Rectal smooth muscle tissue (tissue), 1 donor: ENCODE measurements around the gene MBOAT1.

ENCODE experiments used
- H3K27ac ChIP-seq: one replicate; pipeline ENCODE4 v1.7.0; 2013; ENCODE audit warnings: low read depth, low read length, inconsistent platforms
- H3K27me3 ChIP-seq: one replicate; pipeline ENCODE4 v1.7.0; 2013; ENCODE audit warnings: low read length; ENCODE audit not compliant: control insufficient read depth, insufficient read depth
- H3K36me3 ChIP-seq: one replicate; pipeline ENCODE4 v1.7.0; 2013; ENCODE audit warnings: low read length; ENCODE audit not compliant: control insufficient read depth, insufficient read depth
- H3K4me1 ChIP-seq: one replicate; pipeline ENCODE4 v1.7.0; 2013; ENCODE audit warnings: low read length; ENCODE audit not compliant: control insufficient read depth, insufficient read depth
- H3K4me3 ChIP-seq: one replicate; pipeline ENCODE4 v1.7.0; 2013; ENCODE audit warnings: low read length
- H3K9ac ChIP-seq: one replicate; pipeline ENCODE4 v1.7.0; 2013; ENCODE audit warnings: low read length

MBOAT1 gene

DNA sequence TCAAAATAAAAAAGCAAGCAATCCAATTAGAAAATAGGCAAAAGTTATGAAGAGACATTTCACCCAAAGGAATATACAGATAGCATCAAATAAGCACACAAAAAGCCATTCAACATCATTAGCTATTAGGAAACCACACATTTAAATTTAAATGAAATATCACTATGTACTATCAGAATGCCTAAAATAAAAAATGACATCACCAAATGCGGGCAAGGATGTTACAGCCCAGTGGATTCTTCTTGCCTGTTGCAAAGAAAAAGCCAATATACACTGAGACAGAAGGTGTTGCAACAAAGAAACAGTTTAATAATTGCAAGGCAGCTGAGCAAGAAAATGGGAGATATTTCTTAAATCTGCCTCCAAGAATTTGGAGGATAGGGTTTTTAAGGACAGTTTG lies 31.0 kb upstream of the MBOAT1 start:
- Histone ChIP-seq H3K4me1 (peaks cover 7% of the 10 kb centered on the region), H3K27ac (no peak overlapping the region), H3K27me3 (no peaks in the 10 kb centered on the region), H3K9ac (no peak overlapping the region), H3K4me3 (no peak overlapping the region), H3K36me3 (no peaks in the 10 kb centered on the region)

DNA sequence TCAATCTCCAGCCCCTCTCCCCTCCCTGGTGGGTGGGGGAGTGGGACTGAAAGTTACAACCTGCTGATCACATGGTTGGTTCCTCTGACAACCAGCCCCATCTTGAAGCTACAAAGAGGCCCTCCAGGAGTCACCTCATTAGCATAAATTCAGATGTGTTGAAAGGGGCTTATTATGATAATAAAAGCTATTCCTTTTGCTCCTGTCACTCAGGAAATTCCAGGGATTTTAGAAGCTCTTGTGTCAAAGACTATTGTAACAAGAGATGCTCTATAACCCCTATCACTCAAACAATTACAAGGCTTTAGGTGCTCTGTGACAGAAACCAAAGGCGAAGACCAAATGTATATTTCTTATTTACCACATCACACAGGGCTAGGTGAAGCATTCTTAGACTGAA lies 30.1 kb upstream of the MBOAT1 start:
- Histone ChIP-seq H3K4me3 (no peak overlapping the region), H3K27me3 (no peaks in the 10 kb centered on the region), H3K27ac (no peak overlapping the region), H3K9ac (no peak overlapping the region), H3K4me1 (peaks cover 7% of the 10 kb centered on the region), H3K36me3 (no peaks in the 10 kb centered on the region)

DNA sequence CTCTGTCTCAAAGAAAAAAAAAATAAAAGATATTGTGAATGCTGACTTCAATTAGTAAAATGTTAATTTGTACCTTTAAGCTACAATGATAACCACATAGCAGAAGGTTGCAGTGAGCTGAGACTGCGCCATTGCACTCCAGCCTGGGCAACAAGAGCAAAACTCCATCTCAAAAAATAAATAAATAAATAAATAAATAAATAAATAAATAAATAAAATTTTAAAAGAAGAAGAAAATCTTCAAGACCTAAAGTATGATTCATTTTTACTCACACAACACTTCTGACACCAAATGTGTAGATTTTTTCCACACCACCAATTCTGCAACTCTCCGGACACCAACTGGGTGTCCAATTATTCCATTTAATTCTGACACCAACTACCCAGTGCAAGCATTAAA lies 28.8 kb upstream of the MBOAT1 start:
- Histone ChIP-seq H3K36me3 (no peaks in the 10 kb centered on the region), H3K9ac (no peak overlapping the region), H3K4me1 (peaks cover 2% of the 10 kb centered on the region), H3K27me3 (no peaks in the 10 kb centered on the region), H3K4me3 (no peak overlapping the region), H3K27ac (no peak overlapping the region)

DNA sequence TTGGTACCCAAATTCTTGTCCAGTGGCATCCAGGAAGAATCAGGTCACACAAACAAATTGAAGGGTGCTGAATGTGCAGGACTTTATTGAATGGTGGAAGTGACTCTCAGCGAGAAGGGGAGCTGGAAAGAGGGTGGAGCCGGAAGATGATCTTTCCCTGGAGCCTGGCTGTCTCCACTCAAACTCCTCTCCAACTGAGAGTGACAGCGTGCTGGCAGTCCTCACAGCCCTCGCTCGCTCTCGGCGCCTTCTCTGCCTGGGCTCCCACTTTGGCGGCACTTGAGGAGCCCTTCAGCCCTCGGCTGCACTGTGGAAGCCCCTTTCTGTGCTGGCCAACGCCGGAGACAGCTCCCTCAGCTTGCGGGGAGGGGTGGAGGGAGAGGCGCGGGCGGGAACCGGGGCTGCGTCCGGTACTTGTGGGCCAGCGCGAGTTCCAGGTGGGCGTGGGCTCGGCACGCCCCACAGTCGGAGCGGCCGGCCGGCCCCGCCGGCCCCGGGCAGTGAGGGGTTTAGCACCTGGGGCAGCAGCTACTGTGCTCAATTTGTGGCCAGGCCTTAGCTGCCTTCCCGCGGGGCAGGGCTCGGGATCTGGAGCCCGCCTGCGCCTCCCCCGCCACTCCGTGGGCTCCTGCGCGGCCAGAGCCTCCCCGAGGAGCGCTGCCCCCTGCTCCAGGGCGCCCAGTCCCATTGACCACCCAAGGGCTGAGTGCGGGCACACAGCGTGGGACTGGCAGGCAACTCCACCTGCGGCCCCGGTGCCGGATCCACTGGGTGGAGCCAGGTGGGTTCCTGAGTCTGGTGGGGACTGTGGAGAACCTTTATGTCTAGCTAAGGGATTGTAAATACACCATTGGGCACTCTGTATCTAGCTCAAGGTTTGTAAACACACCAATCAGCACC lies 26.7 kb upstream of the MBOAT1 start:
- no peak overlapping the region for H3K4me3 ChIP-seq
- H3K36me3 ChIP-seq: no peaks in the 10 kb centered on the region
- H3K4me1 ChIP-seq: no peaks in the 10 kb centered on the region
- no peaks in the 10 kb centered on the region for H3K27me3 ChIP-seq
- no peak overlapping the region for H3K9ac ChIP-seq
- no peak overlapping the region for H3K27ac ChIP-seq

DNA sequence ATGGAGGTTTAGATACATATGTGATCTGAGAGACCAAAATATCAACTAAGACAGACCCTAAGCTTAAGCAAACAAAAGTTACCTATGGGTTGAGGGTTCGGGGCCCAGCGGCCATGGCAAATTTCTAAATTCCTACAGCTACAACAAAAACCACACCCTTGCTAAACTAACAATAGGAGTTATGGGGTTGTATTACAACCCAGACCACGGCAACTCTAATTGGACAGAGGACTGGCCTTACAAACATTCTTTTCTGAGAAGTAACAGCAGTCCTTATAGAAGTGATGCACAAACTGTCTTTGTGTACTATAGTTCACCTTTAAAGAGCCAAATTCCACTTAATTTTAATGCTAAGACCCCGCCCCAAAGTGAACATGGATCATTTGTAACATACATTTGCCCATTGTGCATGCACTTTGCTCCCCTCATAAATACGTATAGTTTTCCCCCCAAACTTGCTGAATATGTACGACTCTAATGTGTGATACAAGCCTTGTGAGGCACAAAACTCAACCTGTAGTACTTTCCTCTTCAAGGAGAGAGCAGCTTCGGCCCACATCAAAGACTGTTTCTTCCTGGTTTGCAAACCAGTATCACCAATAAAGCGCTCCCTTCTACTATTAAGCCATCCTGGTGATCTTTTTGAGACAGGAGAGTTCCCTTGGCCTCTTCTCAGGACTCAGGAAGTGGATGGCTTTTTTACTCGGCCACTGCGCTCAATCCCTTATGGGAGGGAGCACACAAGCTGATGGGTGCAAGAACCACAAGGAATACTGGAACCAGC lies 25.6 kb upstream of the MBOAT1 start:
- Histone ChIP-seq H3K4me1 (no peaks in the 10 kb centered on the region), H3K27ac (no peak overlapping the region), H3K27me3 (no peaks in the 10 kb centered on the region), H3K9ac (no peak overlapping the region), H3K36me3 (no peaks in the 10 kb centered on the region), H3K4me3 (no peak overlapping the region)

DNA sequence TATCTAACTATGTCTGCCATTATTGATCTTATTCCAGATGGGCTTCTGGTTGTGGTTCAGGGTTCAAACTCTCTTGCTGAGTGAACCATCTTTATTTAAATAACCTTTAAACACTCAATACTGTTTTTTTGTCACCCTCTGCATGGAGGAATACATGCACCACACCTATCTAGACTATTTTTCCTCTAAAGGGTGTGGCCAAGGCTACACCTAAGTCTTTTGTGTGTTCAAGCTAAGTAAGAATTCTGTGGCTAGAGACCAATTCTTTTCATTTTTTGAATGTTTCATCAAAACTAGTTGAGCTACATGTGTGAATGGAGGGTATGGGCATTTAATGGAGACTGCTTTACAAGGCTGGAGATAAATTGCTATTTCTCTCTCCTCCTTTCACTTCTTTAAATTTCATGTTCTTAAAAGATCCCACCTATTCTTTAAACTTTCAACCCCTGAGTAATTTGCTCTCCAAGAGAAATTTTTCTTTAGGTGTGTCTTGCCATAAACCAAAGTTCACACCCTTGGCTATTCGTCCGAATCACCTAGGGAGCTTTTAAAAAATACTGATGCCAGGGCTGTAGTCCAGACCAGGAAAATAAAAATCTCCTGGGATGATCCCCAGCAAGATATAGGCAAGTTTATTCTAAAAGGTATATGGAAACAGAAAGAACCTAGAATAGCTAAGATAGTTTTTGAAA lies 24.8 kb upstream of the MBOAT1 start:
- Histone ChIP-seq H3K4me3 (no peak overlapping the region), H3K36me3 (no peaks in the 10 kb centered on the region), H3K9ac (no peak overlapping the region), H3K27ac (no peak overlapping the region), H3K4me1 (no peaks in the 10 kb centered on the region), H3K27me3 (no peaks in the 10 kb centered on the region)

DNA sequence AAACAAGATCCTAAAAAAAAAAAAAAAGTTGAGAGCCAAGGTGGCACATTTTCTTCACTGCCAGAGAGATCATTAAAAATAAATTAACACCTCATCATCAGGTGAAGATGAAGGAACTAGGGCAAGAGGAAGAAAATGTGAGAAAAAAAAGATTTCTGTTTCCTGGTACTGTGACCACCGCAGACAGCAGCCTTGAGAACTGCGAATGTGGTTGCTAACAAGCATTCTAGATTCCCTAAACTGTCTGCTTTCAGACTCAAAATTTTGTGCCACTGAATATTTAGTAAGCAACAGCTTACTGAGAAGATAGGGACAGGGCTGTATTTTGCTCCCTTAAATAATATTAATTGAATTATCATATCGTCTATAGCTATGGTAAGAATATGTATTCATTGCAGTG lies 24.1 kb upstream of the MBOAT1 start:
- Histone ChIP-seq H3K27me3 (no peaks in the 10 kb centered on the region), H3K36me3 (no peaks in the 10 kb centered on the region), H3K4me3 (no peak overlapping the region), H3K4me1 (no peaks in the 10 kb centered on the region), H3K9ac (no peak overlapping the region), H3K27ac (no peak overlapping the region)

DNA sequence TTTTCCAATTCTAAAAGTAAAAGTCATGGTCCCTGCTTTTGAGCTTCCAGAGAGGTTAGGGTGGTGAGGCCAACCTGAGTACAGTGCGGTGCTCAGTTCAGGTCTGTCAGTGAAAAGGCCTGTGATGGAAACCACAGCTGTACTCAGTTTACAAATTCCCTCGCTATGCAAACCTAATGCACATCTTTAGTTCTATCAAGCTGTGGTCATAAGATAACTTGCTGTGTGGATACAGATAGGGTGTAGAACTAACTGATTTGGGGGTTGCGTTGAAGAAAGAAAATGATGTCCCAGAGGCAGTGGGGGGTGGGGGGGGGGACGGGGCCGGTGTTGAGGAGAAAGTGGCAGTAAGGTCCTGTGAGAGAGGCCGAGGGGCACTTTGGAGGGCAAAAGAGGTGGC lies 22.8 kb upstream of the MBOAT1 start:
- Histone ChIP-seq H3K9ac (no peak overlapping the region), H3K36me3 (no peaks in the 10 kb centered on the region), H3K4me1 (no peaks in the 10 kb centered on the region), H3K27me3 (no peaks in the 10 kb centered on the region), H3K4me3 (no peak overlapping the region), H3K27ac (no peak overlapping the region)

DNA sequence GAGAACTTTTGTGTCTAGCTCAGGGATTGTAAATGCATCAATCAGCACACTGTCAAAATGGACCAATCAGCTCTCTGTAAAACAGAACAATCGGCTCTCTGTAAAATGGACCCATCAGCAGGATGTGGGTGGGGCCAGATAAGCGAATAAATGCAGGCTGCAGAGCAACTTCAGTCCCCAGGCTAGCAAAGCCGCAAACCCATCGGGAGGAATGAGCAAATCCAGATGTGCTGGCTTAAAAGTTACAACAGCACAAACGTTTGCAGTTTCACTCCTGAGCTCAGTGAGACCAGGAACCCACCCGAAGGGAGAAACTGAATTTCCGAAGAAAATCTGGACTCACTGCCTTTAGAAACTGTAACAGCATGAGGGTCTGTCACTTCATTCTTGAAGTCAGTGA lies 21.9 kb upstream of the MBOAT1 start:
- Histone ChIP-seq H3K27me3 (no peaks in the 10 kb centered on the region), H3K4me1 (no peaks in the 10 kb centered on the region), H3K4me3 (no peak overlapping the region), H3K36me3 (no peaks in the 10 kb centered on the region), H3K27ac (no peak overlapping the region), H3K9ac (no peak overlapping the region)

DNA sequence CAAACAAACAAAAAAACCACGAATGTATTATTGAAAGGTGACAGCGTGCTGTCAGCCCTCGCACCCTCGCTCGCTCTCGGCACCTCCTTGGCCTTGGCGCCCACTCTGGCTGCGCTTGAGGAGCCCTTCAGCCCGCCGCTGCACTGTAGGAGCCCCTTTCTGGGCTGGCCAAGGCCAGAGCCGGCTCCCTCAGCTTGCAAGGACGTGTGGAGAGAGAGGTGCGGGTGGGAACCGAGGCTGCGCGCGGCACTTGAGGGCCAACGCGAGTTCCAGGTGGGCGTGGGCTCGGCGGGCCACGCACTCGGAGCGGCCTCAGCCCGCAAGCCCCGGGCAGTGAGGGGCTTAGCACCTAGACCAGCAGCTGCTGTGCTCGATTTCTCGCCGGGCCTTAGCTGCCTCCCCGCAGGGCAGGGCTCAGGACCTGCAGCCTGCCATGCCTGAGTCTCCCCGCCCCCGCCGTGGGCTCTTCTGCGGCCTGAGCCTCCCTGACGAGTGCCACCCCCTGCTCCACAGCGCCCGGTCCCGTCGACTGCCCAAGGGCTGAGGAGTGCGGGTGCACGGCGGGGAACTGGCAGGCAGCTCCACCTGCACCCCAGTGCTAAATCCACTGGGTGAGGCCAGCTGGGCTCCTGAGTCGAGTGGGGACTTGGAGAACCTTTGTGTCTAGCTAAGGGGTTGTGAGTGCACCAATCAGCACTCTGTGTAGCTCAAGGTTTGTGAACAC lies 20.9 kb upstream of the MBOAT1 start:
- Histone ChIP-seq H3K9ac (no peak overlapping the region), H3K27ac (no peak overlapping the region), H3K4me1 (no peaks in the 10 kb centered on the region), H3K36me3 (no peaks in the 10 kb centered on the region), H3K4me3 (no peak overlapping the region), H3K27me3 (no peaks in the 10 kb centered on the region)

DNA sequence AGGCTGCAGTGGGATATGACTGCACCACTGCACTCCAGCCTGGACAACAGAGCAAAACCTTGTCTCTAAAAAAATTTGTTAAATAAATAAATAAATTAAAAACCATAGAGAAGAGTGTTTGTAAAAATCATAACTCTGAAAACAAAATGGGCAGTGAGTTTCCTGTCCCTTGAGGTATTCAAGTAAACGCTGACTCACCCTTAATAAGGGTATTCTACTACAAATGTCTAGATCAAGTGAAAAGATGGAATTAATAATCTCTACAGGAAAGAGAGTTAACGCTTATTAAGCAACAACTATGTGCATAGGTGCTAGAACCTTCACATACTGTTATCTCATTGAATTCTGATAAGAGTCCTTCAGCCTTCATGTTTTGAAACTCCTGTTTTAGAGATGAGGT lies 19.9 kb upstream of the MBOAT1 start:
- no peak overlapping the region for H3K9ac ChIP-seq
- H3K4me3 ChIP-seq: no peak overlapping the region
- H3K4me1 ChIP-seq: no peaks in the 10 kb centered on the region
- no peak overlapping the region for H3K27ac ChIP-seq
- no peaks in the 10 kb centered on the region for H3K27me3 ChIP-seq
- no peaks in the 10 kb centered on the region for H3K36me3 ChIP-seq
